Lung (tissue), 12 donors: ENCODE data around the gene PCMT1. TPM values are rescaled to one million over a fixed set of nuclear protein-coding genes. Genes with fewer than 3 reads are reported as not detected.

ENCODE experiments used
- ATAC-seq: fragments of 200-7000 bp; cut with Tn5 transposase; one replicate; pipeline ENCODE4 v1.9.1; 2020; ENCODE audit warnings: moderate number of reproducible peaks; ENCODE audit not compliant: insufficient read depth, low FRiP score
- DNase-seq, 3 donors: peaks; one replicate each; pipeline ENCODE4 v3.0.0-alpha.2; 2013 to 2017
- H3K27ac ChIP-seq, 2 donors: one replicate each; pipeline ENCODE4 v1.5.1; 2013; ENCODE audit warnings: mild to moderate bottlenecking in 2 of 2, moderate library complexity in 2 of 2, control low read depth in 1 of 2, inconsistent platforms in 1 of 2, low read depth in 1 of 2, low read length in 1 of 2
- H3K27me3 ChIP-seq, 3 donors: one replicate each; pipeline ENCODE4 v1.5.1; 2013; ENCODE audit warnings: low read length in 2 of 3; ENCODE audit not compliant: control insufficient read depth in 3 of 3, insufficient read depth in 3 of 3
- H3K36me3 ChIP-seq, 4 donors: one replicate each; pipeline ENCODE4 v1.5.1; 2013; ENCODE audit warnings: low read length in 4 of 4, mild to moderate bottlenecking in 1 of 4, moderate library complexity in 1 of 4; ENCODE audit not compliant: control insufficient read depth in 4 of 4, insufficient read depth in 4 of 4
- H3K4me1 ChIP-seq, 5 donors: one replicate each; pipeline ENCODE4 v1.5.1; 2013; ENCODE audit warnings: low read length in 5 of 5, mild to moderate bottlenecking in 2 of 5, moderate library complexity in 1 of 5; ENCODE audit not compliant: control insufficient read depth in 5 of 5, insufficient read depth in 5 of 5
- H3K4me3 ChIP-seq: one replicate; pipeline ENCODE4 v1.5.1; 2013; ENCODE audit warnings: mild to moderate bottlenecking, control low read depth, moderate library complexity
- H3K9ac ChIP-seq, 2 donors: one replicate each; pipeline ENCODE4 v1.5.1; 2013; ENCODE audit warnings: low read length in 2 of 2, control low read depth in 1 of 2; ENCODE audit not compliant: insufficient read depth in 1 of 2
- H3K9me3 ChIP-seq, 4 donors: one replicate each; pipeline ENCODE4 v1.5.1; 2013; ENCODE audit warnings: low read length in 3 of 4, mild to moderate bottlenecking in 1 of 4, moderate library complexity in 1 of 4; ENCODE audit not compliant: control insufficient read depth in 4 of 4, insufficient read depth in 3 of 4
- WGBS, 2 donors: extraction: QIAGEN DNeasy Blood & Tissue Kit; methylation state at CpG; one replicate each; pipeline ENCODE4 v1.1.7; 2013; 5-methylcytosine and 5-hydroxymethylcytosine counted together
- polyA plus RNA-seq, 2 donors: library from polyadenylated mRNA; stranded (reverse); fragments of 200-250 nt; gene quantifications; one replicate each; pipeline ENCODE4 v1.2.1, GENCODE V29; 2013
- total RNA-seq, 2 donors: library from RNA; depleted of rRNA in 1 of 2; stranded (reverse); fragments of >200 nt in 1 of 2; gene quantifications; one replicate each; pipeline ENCODE4 v1.2.1, GENCODE V29; 2014 to 2021
- TF ChIP-seq, protein P1 (sequence below): IDR thresholded peaks from 2 replicates; pipeline ENCODE4 v1.5.1; 2012; ENCODE audit warnings: mild to moderate bottlenecking; ENCODE audit errors: control extremely low read depth, extremely low read depth
- donor health status: control.
- donor health status: control.
- donor health status: Bipolar disorder and iron deficiency.
- donor health status: healthy.
- donor health status: DM: yes; HTN: yes; CAD: no.

The PCMT1 gene
- total and polyA plus RNA-seq, 4 donors, result 32.6 to 91.2 (median 61.1) TPM

DNA sequence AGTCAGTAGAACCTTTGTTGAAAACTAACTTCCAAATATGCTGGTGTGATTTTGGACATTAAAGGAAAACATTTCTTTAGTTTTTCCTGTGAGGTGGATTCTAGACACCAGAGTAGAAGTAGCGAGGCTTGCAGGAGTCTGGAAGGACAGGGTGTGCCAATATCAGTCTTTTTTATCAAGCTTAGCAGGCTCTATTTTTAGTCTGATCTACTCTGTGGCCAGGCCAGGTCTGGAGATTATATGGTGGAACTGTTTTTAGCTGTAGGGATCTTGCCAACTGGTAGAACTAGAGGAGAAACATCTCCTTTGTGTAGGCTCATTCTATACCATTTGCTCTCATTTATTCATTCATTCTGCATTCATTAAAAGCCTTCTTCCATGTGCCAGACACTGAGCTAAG is 72.0 kb downstream of the PCMT1 start:
- Histone ChIP-seq H3K36me3 (peaks cover 0 to 7% (median 3%) of the 10 kb centered on the region in 4 donors), H3K4me1 (peaks cover 0 to 10% (median 0%) of the 10 kb centered on the region in 5 donors), H3K9me3 (no peaks in the 10 kb centered on the region), H3K27ac (no peak overlapping the region), H3K27me3 (no peaks in the 10 kb centered on the region), H3K4me3 (no peak overlapping the region), H3K9ac (no peak overlapping the region)
- TF ChIP-seq, protein P1, sequence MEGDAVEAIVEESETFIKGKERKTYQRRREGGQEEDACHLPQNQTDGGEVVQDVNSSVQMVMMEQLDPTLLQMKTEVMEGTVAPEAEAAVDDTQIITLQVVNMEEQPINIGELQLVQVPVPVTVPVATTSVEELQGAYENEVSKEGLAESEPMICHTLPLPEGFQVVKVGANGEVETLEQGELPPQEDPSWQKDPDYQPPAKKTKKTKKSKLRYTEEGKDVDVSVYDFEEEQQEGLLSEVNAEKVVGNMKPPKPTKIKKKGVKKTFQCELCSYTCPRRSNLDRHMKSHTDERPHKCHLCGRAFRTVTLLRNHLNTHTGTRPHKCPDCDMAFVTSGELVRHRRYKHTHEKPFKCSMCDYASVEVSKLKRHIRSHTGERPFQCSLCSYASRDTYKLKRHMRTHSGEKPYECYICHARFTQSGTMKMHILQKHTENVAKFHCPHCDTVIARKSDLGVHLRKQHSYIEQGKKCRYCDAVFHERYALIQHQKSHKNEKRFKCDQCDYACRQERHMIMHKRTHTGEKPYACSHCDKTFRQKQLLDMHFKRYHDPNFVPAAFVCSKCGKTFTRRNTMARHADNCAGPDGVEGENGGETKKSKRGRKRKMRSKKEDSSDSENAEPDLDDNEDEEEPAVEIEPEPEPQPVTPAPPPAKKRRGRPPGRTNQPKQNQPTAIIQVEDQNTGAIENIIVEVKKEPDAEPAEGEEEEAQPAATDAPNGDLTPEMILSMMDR, result no peak
- 96 to 98% methylated on average over 1 of the region's 1 CpG for WGBS, 2 donors
- ATAC-seq (no peak), DNase-seq (no peak)

- 85% methylated on average over 4 of the region's 4 CpGs for WGBS, 2 donors
- no peak overlapping the region for H3K27ac ChIP-seq
- no peaks in the 10 kb centered on the region for H3K27me3 ChIP-seq
- DNase-seq (no peak), ATAC-seq (no peak)
- no peak overlapping the region for H3K4me3 ChIP-seq
- peaks cover 0 to 10% (median 0%) of the 10 kb centered on the region in 5 donors for H3K4me1 ChIP-seq
- H3K36me3 ChIP-seq, result peaks cover 0 to 7% (median 3%) of the 10 kb centered on the region in 4 donors
- no peaks in the 10 kb centered on the region for H3K9me3 ChIP-seq
- TF ChIP-seq, protein P1, result no peak
- no peak overlapping the region for H3K9ac ChIP-seq
These were observed 73.5 kb downstream of the PCMT1 start for GRCh38 chr6:149823013-149823412.

- DNase-seq (no peak), ATAC-seq (no peak)
- TF ChIP-seq, protein P1, result no peak
- Histone ChIP-seq H3K4me1 (peaks cover 0 to 10% (median 0%) of the 10 kb centered on the region in 5 donors), H3K4me3 (no peak overlapping the region), H3K36me3 (peaks cover 0 to 8% (median 4%) of the 10 kb centered on the region in 4 donors), H3K9me3 (no peaks in the 10 kb centered on the region), H3K27me3 (no peaks in the 10 kb centered on the region), H3K9ac (no peak overlapping the region), H3K27ac (no peak overlapping the region)
- 89 to 90% methylated on average over 4 of the region's 4 CpGs for WGBS, 2 donors
These were observed 75.8 kb downstream of the PCMT1 start for GRCh38 chr6:149825292-149825691.

- TF ChIP-seq, protein P1, result no peak
- Histone ChIP-seq H3K36me3 (peaks cover 5 to 9% (median 7%) of the 10 kb centered on the region in 4 donors), H3K9ac (no peak overlapping the region), H3K4me3 (no peak overlapping the region), H3K9me3 (no peaks in the 10 kb centered on the region), H3K27ac (no peak overlapping the region), H3K27me3 (no peaks in the 10 kb centered on the region), H3K4me1 (no peaks in the 10 kb centered on the region)
- ATAC-seq (no peak), DNase-seq (no peak)
- WGBS, 2 donors, result 90 to 95% methylated on average over 7 of the region's 7 CpGs
These were observed 81.3 kb downstream of the PCMT1 start for GRCh38 chr6:149830731-149831307.
